ENCODE results near the gene PDE11A. TPM values are rescaled to one million over a fixed set of nuclear protein-coding genes. Genes with fewer than 3 reads are reported as not detected.

Gene PDE11A
- total RNA-seq, 1 experiment from 2014 or later = 0.13 TPM

- no peak overlapping the region for H3K27ac Mint-ChIP-seq
- Histone ChIP-seq H3K23me2 (ENCODE audit: insufficient read length, low read depth, low read length, poor library complexity, severe bottlenecking) (no peaks in the 10 kb centered on the region), H3K79me1 (ENCODE audit: insufficient read depth, low read depth, low read length, poor library complexity, severe bottlenecking) (no peaks in the 10 kb centered on the region), H3K4me1 (ENCODE audit: insufficient read depth, low read length) (no peaks in the 10 kb centered on the region), H3K23ac (ENCODE audit: insufficient read length, low read depth, low read length) (no peak overlapping the region), H4K5ac (ENCODE audit: insufficient read length, low read depth, low read length) (no peak overlapping the region), H3T11ph (ENCODE audit: low read length) (no peak overlapping the region), H2BK5ac (ENCODE audit: insufficient read length, low read length) (no peak overlapping the region), H2BK15ac (ENCODE audit: low read depth, low read length) (no peak overlapping the region), H3K14ac (ENCODE audit: insufficient read depth, low read length) (no peak overlapping the region), H3K9ac (ENCODE audit: extremely low read depth, insufficient read length, low read length) (no peak overlapping the region), H4K91ac (ENCODE audit: insufficient read length, low read depth, low read length) (no peak overlapping the region), H2AK5ac (ENCODE audit: insufficient read length, low read length) (no peak overlapping the region), H3K18ac (ENCODE audit: insufficient read length, low read depth, low read length) (no peak overlapping the region), H3K27me3 (ENCODE audit: insufficient read depth, low read length) (peaks cover 6% of the 10 kb centered on the region; the same call in 1 of the 2 replicates), H4K20me1 (ENCODE audit: control insufficient read depth, insufficient read depth, insufficient read length) (no peaks in the 10 kb centered on the region), H3K9me3 (ENCODE audit: control insufficient read depth, low read depth, low read length) (no peaks in the 10 kb centered on the region), H2BK120ac (ENCODE audit: low read depth, low read length, poor library complexity, severe bottlenecking) (no peak overlapping the region), H2AFZ (ENCODE audit: low read length) (no peak overlapping the region), H3K4ac (ENCODE audit: low read depth, low read length) (no peak overlapping the region), H3K4me2 (ENCODE audit: insufficient read depth, insufficient read length, low read length) (no peak overlapping the region), H4K8ac (replicated peaks; ENCODE audit: insufficient read length, low read depth, low read length) (no peak overlapping the region), H3K27ac (ENCODE audit: insufficient read length, low read depth, low read length) (no peak overlapping the region), H3K79me2 (ENCODE audit: insufficient read depth, low read length) (no peaks in the 10 kb centered on the region), H2BK20ac (ENCODE audit: low read depth, low read length, poor library complexity, severe bottlenecking) (no peak overlapping the region), H2BK12ac (ENCODE audit: insufficient read length, low read depth, low read length) (no peak overlapping the region), H3K56ac (ENCODE audit: insufficient read length, low read depth, low read length) (no peak overlapping the region)
- DNase-seq = no peak
- H3K4me3 Mint-ChIP-seq = no peak overlapping the region
- H3K36me3 Mint-ChIP-seq (ENCODE audit: insufficient read depth in 1 of 3, low read depth in 3 of 3) = no peaks in the 10 kb centered on the region
- H3K9me3 Mint-ChIP-seq = no peaks in the 10 kb centered on the region; a peak in 2 of 5 replicates
- WGBS (ENCODE audit: extremely low coverage, insufficient read length, low lambda C conversion rate) = no CpG with 5 or more reads among the region's 3 CpGs
- no peak for TF ChIP-seq CTCF (conservative IDR thresholded peaks at IDR 0.05)
- peaks cover 14 to 15% of the 10 kb centered on the region in 2 experiments for H3K4me1 Mint-ChIP-seq
- H3K27me3 Mint-ChIP-seq (ENCODE audit: low read depth) = peaks cover 83% of the 10 kb centered on the region
Observed at GRCh38 chr2:177669625-177670330, 402.8 kb downstream of the PDE11A start.
